Ovary (tissue), 10 donors: ENCODE measurements around the gene RPS2. TPM values are rescaled to one million over a fixed set of nuclear protein-coding genes. Genes with fewer than 3 reads are reported as not detected.
"Not testable (repeated sequence)": the region's sequence is repeated elsewhere in the genome, so short reads cannot be mapped to it uniquely, and the experiment has no call there.

Experiments
- DNase-seq, 5 donors: peaks; one replicate each; pipeline ENCODE4 v3.0.0-alpha.2; 2019 to 2020
- H3K27ac ChIP-seq, 2 donors: fragments of 200-600 bp; one replicate each; pipeline versions ENCODE4 v1.5.1 to v1.8.0; 2019 to 2022
- H3K27me3 ChIP-seq: fragments of 200-600 bp; one replicate; pipeline ENCODE4 v1.8.0; 2022
- H3K36me3 ChIP-seq: fragments of 200-600 bp; sonication (generic); one replicate; pipeline ENCODE4 v1.5.1; 2019
- H3K4me1 ChIP-seq: one replicate; pipeline ENCODE4 v1.8.1; 2013; ENCODE audit warnings: mild to moderate bottlenecking, moderate library complexity; ENCODE audit not compliant: insufficient read depth
- H3K4me3 ChIP-seq: fragments of 200-600 bp; sonication (generic); one replicate; pipeline ENCODE4 v1.5.1; 2017
- H3K9me3 ChIP-seq, 2 donors: fragments of 200-600 bp in 1 of 2; sonication (generic) in 1 of 2; one replicate each; pipeline versions ENCODE4 v1.5.1 to v1.8.1; 2013 to 2019; ENCODE audit warnings: mild to moderate bottlenecking in 1 of 2, moderate library complexity in 1 of 2
- EP300 ChIP-seq: sonication (generic); formaldehyde crosslinking; IDR thresholded peaks from one replicate; pipeline ENCODE4 v1.6.1; 2017; ENCODE audit warnings: antibody characterized with exemption
- POLR2A ChIP-seq: fragments of 450-650 bp; IDR thresholded peaks from one replicate; pipeline ENCODE4 v1.6.1; 2017; ENCODE audit warnings: antibody characterized with exemption, mild to moderate bottlenecking, moderate library complexity
- WGBS, 3 donors: extraction: QIAGEN DNeasy Blood & Tissue Kit in 1 of 3; methylation state at CpG; one replicate each; pipeline versions ENCODE4 v1.1.5 to v1.1.7; 2013 to 2017; 5-methylcytosine and 5-hydroxymethylcytosine counted together
- intact Hi-C, 4 donors: fragments of 100-400 bp; cut with DNase I; formaldehyde crosslinking; loops; one replicate each; pipeline versions ENCODE4 v1.11.0 to v1.15.1; 2022 to 2023
- long read RNA-seq, 3 donors: library from polyadenylated mRNA in 2 of 3; unstranded in 2 of 3; transcript quantifications; one replicate each; pipeline ENCODE4 v2.0.0 and lab custom pipeline, GENCODE V29; 2021 to 2026
- polyA plus RNA-seq, 2 donors: library from polyadenylated mRNA; stranded (reverse); fragments of 200-250 nt in 1 of 2; fragments of 350-450 nt in 1 of 2; fragmentation: Illumina TruSeq in 1 of 2; extraction: RNeasy Lipid Tissue Mini Kit (QIAGEN cat#74804) in 1 of 2; gene quantifications; one replicate each; pipeline ENCODE4 v1.2.3, GENCODE V29; 2013 to 2014
- total RNA-seq, 7 donors: library from RNA; depleted of rRNA in 2 of 7; stranded (reverse); fragments of >200 nt in 2 of 7; fragmentation: NEBNext Ultra II Directional in 3 of 7; extraction: Animal tissue kit (Norgen Biotek cat#: 25700) in 3 of 7; gene quantifications; one replicate each; pipeline versions ENCODE4 v1.1.0 to v1.2.4, GENCODE V29; 2016 to 2023
- TF ChIP-seq, protein P1 (sequence below), 3 donors: fragments of 450-650 bp in 2 of 3; fragments of 200-600 bp in 1 of 3; IDR thresholded peaks; one replicate each; pipeline versions ENCODE4 v1.5.1 to v1.8.0; 2016 to 2022; ENCODE audit warnings: antibody characterized with exemption in 3 of 3, mild to moderate bottlenecking in 1 of 3
- donor health status: DM: no; HTN: no; CAD: no; lungs with moderate emphysema.
- donor health status: DM: no; HTN: no; CAD: no.
- donor health status: Bipolar disorder and iron deficiency.
- donor health status: DM: yes; HTN: yes; CAD: no.
- donor health status: DM: no; HTN: no; CAD: no.
- donor health status: DM: yes; HTN: yes; CAD: no.

RPS2 gene
- total RNA-seq, result 1,000 to 10,000 TPM; 2,694 to 4,021 (median 3,788) TPM
- 1,000 to 10,000 TPM; 1,606 to 4,743 TPM for polyA plus RNA-seq
- long read RNA-seq, donor 1, transcript RPS2-201 (7 exons, 985 nt), result major isoform, 136 of 414 reads
- long read RNA-seq, donor 1, partial matches to known transcripts, result 269 of 414 reads
- long read RNA-seq, donor 1, other reads (novel, unspliced or antisense), result 9 of 414 reads
- long read RNA-seq, donor 2, transcript RPS2-201 (7 exons, 985 nt), result major isoform, 1,714 of 2,604 reads
- long read RNA-seq, donor 2, transcript RPS2-203 (3 exons, 878 nt), result minor isoform, 6 of 2,604 reads
- long read RNA-seq, donor 2, partial matches to known transcripts, result 783 of 2,604 reads
- long read RNA-seq, donor 2, other reads (novel, unspliced or antisense), result 101 of 2,604 reads
- long read RNA-seq, donor 3, transcript RPS2-201 (7 exons, 985 nt), result major isoform, 4,948 of 6,839 reads
- long read RNA-seq, donor 3, partial matches to known transcripts, result 1,799 of 6,839 reads
- long read RNA-seq, donor 3, other reads (novel, unspliced or antisense), result 87 of 6,839 reads

DNA sequence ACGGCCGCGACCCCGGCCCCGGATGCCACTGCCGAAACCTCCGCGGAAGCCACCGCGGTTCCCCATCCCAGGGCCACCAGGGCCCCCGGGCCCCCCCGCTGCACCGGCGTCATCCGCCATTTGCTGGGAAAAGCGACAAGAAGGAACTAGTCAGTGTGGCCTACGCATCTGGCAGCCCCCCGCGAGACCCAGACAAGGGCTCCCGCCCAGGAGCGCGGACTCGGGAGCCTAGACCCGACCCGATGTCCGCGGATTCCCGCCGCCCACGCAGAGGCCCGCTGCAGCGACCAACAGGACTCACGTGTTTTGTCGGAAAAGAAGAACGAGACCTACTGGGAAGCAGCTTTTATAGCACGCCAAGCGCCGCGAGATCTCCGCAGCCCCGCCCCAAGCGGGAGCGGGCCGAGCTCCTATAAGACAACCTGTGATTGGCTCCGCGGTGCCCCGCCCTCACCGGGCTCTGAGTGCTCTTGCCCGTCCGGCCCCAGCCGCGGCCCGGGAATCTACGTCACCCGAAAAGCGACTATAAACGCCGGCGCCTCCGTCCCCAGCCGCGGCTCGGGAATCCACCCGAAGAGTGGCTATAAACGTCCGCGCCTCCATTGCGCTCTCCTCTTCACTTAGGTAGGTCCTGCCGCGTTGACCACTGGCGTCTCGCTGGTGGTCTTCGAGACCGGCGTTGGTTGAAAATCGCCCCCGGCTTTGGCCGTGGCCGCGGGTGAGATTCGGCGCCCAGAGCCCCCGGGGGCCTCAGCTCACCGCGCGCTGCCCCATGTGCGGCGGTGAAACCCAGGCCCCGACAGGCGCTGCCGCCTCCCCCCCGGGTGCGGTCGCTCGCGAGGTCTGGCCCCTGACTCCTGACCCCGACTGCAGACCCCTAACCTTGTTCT, at the start of gene RPS2:
TSS of gene RPS2 (minus strand) at position 321 of the 890 bp plus-strand sequence. CDS start at position 120, 201 bp downstream.
- intact Hi-C loops, result loop anchor here in 1 of 4 donors (10.0 kb wide), 1 partner anchor 1330 kb away; the partner anchor contains the start of genes METTL26 and WFIKKN1
- TF ChIP-seq, protein P1, sequence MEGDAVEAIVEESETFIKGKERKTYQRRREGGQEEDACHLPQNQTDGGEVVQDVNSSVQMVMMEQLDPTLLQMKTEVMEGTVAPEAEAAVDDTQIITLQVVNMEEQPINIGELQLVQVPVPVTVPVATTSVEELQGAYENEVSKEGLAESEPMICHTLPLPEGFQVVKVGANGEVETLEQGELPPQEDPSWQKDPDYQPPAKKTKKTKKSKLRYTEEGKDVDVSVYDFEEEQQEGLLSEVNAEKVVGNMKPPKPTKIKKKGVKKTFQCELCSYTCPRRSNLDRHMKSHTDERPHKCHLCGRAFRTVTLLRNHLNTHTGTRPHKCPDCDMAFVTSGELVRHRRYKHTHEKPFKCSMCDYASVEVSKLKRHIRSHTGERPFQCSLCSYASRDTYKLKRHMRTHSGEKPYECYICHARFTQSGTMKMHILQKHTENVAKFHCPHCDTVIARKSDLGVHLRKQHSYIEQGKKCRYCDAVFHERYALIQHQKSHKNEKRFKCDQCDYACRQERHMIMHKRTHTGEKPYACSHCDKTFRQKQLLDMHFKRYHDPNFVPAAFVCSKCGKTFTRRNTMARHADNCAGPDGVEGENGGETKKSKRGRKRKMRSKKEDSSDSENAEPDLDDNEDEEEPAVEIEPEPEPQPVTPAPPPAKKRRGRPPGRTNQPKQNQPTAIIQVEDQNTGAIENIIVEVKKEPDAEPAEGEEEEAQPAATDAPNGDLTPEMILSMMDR (IDR thresholded peaks at IDR 0.05), result peak in 2 of 3 donors; percentile 23 to 39
- TF ChIP-seq POLR2A (peak; percentile 98), EP300 (peak; percentile 75)
- peaks cover 12% of the 10 kb centered on the region for H3K4me1 ChIP-seq
- H3K27ac ChIP-seq, result peak within 1 kb of the TSS; percentile 87 to 89
- WGBS, 3 donors, result 0 to 2% (median 1%) methylated on average over 69 to 97 of the region's 97 CpGs
- peak within 1 kb of the TSS; percentile 92 for H3K4me3 ChIP-seq
- no peaks in the 10 kb centered on the region for H3K9me3 ChIP-seq
- H3K27me3 ChIP-seq, result no peaks in the 10 kb centered on the region
- H3K36me3 ChIP-seq, result no peaks in the 10 kb centered on the region
- DNase-seq, result peak; percentile 99 to 100 (median 99)

DNA sequence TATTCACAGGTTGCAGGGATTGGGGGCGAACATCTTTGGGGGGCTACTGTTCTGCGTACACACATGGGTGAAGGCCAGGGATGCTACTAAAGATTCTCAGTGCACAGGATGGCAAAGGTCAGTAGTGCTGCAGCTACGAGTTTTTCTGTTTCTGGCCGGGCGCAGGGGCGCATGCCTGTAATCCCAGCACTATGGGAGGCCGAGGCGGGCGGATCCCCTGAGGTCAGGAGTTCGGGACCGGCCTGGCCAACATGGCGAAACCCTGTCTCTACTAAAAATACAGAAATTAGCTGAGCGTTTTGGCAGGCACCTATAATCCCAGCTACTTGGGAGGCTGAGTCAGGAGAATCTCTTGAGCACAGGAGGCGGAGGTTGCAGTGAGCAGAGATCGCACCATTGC, 48.9 kb upstream of the RPS2 start:
- Histone ChIP-seq H3K27me3 (no peaks in the 10 kb centered on the region), H3K36me3 (no peaks in the 10 kb centered on the region), H3K27ac (no peak overlapping the region), H3K9me3 (no peaks in the 10 kb centered on the region), H3K4me3 (no peak overlapping the region), H3K4me1 (peaks cover 11% of the 10 kb centered on the region)
- no peak for TF ChIP-seq POLR2A
- TF ChIP-seq EP300, result no peak
- TF ChIP-seq, protein P1 (IDR thresholded peaks at IDR 0.05), result no peak
- WGBS, 3 donors, result 82 to 91% (median 91%) methylated on average over 15 of the region's 15 CpGs
- peak in 1 of 5 donors; percentile 19 for DNase-seq
- intact Hi-C loops, result no loop called here

DNA sequence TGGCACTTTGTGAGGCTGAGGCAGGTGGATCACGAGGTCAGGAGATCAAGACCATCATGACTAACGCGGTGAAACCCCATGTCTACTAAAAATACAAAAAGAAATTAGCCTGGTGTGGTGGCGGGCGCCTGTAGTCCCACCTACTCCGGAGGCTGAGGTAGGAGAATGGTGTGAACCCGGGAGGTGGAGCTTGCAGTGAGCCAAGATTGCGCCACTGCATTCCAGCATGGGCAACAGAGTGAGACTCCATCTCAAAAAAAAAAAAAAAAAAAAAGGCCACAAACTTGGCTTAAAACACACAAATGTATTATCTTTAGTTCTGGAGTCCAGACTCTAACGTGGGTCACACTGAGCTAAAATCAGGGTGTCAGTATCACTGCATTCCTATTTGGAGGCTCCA, 47.1 kb upstream of the RPS2 start:
- H3K4me1 ChIP-seq, result peaks cover 21% of the 10 kb centered on the region
- H3K27ac ChIP-seq, DNase-seq, H3K4me3 ChIP-seq, H3K9me3 ChIP-seq, H3K36me3 ChIP-seq, H3K27me3 ChIP-seq, intact Hi-C loops: not testable (repeated sequence)
- WGBS, 3 donors, result 84 to 87% (median 85%) methylated on average over 9 of the region's 9 CpGs

DNA sequence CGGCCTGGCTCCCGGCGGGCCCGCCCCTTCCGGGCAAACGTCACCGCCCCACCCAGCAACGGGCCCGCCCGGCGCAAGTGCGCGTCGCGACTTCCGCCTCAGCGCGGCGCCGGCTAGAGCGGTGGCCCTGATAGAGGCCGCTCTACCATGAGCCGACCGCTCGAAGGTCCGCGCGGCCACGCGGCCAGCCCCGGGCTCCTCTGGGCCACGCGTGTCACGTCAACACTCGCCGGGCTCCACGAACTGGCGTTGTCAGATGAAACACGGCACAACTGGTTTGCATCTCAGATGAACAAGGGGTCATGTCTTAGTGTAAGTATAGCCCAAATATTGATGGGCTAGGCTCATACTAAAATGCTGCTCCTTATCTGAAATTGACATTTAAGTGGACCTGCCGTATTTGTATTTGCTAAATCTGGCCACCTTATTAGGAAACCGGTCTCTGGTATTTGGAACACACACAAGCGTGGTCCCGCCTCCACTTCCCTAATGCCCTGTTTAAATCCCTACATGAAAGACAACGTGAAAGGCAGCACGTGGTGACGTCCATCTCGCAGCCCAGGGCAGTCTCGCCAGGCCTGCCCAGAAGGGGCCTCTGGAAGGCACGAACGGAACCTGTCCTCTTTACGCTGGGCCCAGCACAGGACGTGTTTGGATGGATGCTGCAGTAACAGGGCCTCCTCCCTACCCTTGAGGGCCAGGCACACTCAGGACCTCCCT, 45.3 kb upstream of the RPS2 start, which contains the start of gene ZNF598:
TSS of gene ZNF598 (minus strand) at position 31 of the 720 bp plus-strand sequence.
- no peaks in the 10 kb centered on the region for H3K36me3 ChIP-seq
- peak within 1 kb of the TSS; percentile 68 for H3K4me3 ChIP-seq
- peak within 1 kb of the TSS; percentile 0 to 69 for H3K27ac ChIP-seq
- WGBS, 3 donors, result 1 to 2% (median 2%) methylated on average over 27 to 52 of the region's 52 CpGs
- H3K9me3 ChIP-seq, result no peaks in the 10 kb centered on the region
- H3K27me3 ChIP-seq, result no peaks in the 10 kb centered on the region
- TF ChIP-seq EP300, result no peak
- TF ChIP-seq POLR2A, result peak; percentile 81
- TF ChIP-seq, protein P1 (IDR thresholded peaks at IDR 0.05), result peak in 1 of 3 donors; percentile 23
- H3K4me1 ChIP-seq, result peaks cover 21% of the 10 kb centered on the region
- peak; percentile 79 to 90 (median 85) for DNase-seq
- intact Hi-C loops, result no loop called here
